SKM-1 (cell line): Measurements from ENCODE around the gene DCPS.
"Not testable (repeated sequence)": the region's sequence is repeated elsewhere in the genome, so short reads cannot be mapped to it uniquely, and the experiment has no call there.

Experiments used
- DNase-seq: peaks from one replicate; lab custom pipeline; 2025; ENCODE audit not compliant: unreplicated experiment; lab: John Stamatoyannopoulos, UW

Gene DCPS

GRCh38 chr11:126303623-126304456, at the start of gene DCPS:
TSS of gene DCPS (plus strand) at chr11:126304060. CDS start at chr11:126304081, 21 bp downstream.
- DNase-seq = peak; percentile 66

- DNase-seq = no peak
Observed at GRCh38 chr11:126254819-126255218, 49.0 kb upstream of the DCPS start.

GRCh38 chr11:126255507-126255906, 48.4 kb upstream of the DCPS start:
- not testable (repeated sequence) for DNase-seq

GRCh38 chr11:126256216-126256615, 47.6 kb upstream of the DCPS start:
- DNase-seq = no peak

GRCh38 chr11:126257144-126257543, 46.7 kb upstream of the DCPS start:
- no peak for DNase-seq

GRCh38 chr11:126257764-126258163, 46.1 kb upstream of the DCPS start:
- DNase-seq = no peak

GRCh38 chr11:126262216-126262615, 41.6 kb upstream of the DCPS start:
- no peak for DNase-seq

GRCh38 chr11:126263489-126263888, 40.4 kb upstream of the DCPS start:
- DNase-seq = no peak

GRCh38 chr11:126265811-126266210, 38.0 kb upstream of the DCPS start:
- no peak for DNase-seq

- no peak for DNase-seq
Observed at GRCh38 chr11:126267650-126268049, 36.2 kb upstream of the DCPS start.

- no peak for DNase-seq
Observed at GRCh38 chr11:126268361-126268707, 35.5 kb upstream of the DCPS start.

GRCh38 chr11:126268708-126269579, 34.9 kb upstream of the DCPS start, which contains the start of the genes FOXRED1 and SRPRA:
TSS of gene FOXRED1 (plus strand) at chr11:126269154. CDS start at chr11:126269207, 53 bp downstream.
TSS of gene SRPRA (minus strand) at chr11:126268895. CDS start at chr11:126268804, 91 bp downstream.
- DNase-seq = peak; percentile 96

- DNase-seq = no peak
Observed at GRCh38 chr11:126277322-126277721, 26.5 kb upstream of the DCPS start.

GRCh38 chr11:126277780-126278179, 26.1 kb upstream of the DCPS start:
- no peak for DNase-seq

GRCh38 chr11:126279191-126279590, 24.7 kb upstream of the DCPS start:
- DNase-seq = no peak

- no peak for DNase-seq
Observed at GRCh38 chr11:126280595-126280994, 23.3 kb upstream of the DCPS start.

- DNase-seq = no peak
Observed at GRCh38 chr11:126281245-126281644, 22.6 kb upstream of the DCPS start.

GRCh38 chr11:126281666-126282175, 22.1 kb upstream of the DCPS start:
- DNase-seq = no peak

GRCh38 chr11:126282361-126282735, 21.5 kb upstream of the DCPS start:
- no peak for DNase-seq

GRCh38 chr11:126282736-126283591, 20.9 kb upstream of the DCPS start, which contains the start of gene TIRAP:
TSS of gene TIRAP (plus strand) at chr11:126283093. CDS start at chr11:126290895, 7,802 bp downstream.
- peak; percentile 40 for DNase-seq

- no peak for DNase-seq
Observed at GRCh38 chr11:126284829-126285228, 19.0 kb upstream of the DCPS start.
